GM10248 (cell line): ENCODE data around the gene AMOTL1.

Experiments
- CTCF ChIA-PET: fragments of 300-600 bp; sonication (Branson Sonifier 250); formaldehyde crosslinking; extraction: SDS; loops from one replicate; lab custom pipeline; 2021; ENCODE audit warnings: antibody characterized with exemption; lab: Yijun Ruan, JAX
- POLR2A ChIA-PET: fragments of 350-650 bp; sonication (Branson Sonifier 250); formaldehyde crosslinking; extraction: SDS; loops from one replicate; lab custom pipeline; 2020; ENCODE audit warnings: antibody characterized with exemption; lab: Yijun Ruan, JAX
- DNase-seq: peaks from one replicate; pipeline ENCODE4 v3.0.0; 2012; ENCODE audit errors: extremely low spot score
- TF ChIP-seq, protein P1 (sequence below): IDR thresholded peaks from 2 replicates; pipeline ENCODE4 v1.5.1; 2012; ENCODE audit warnings: mild to moderate bottlenecking, low read depth; ENCODE audit errors: extremely low read depth, missing control alignments, control extremely low read depth

The AMOTL1 gene

DNA sequence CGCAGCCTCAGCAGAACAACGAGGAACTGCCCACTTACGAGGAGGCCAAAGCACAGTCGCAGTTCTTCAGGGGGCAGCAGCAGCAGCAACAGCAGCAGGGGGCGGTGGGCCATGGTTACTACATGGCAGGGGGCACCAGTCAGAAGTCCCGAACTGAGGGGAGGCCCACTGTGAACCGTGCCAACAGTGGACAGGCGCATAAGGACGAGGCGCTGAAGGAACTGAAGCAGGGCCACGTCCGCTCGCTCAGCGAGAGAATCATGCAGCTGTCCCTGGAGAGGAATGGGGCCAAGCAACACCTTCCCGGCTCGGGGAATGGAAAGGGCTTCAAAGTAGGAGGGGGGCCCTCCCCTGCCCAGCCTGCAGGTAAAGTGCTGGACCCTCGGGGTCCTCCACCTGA is 31.6 kb downstream of the AMOTL1 start:
- POLR2A ChIA-PET, result no interaction called here
- TF ChIP-seq, protein P1, sequence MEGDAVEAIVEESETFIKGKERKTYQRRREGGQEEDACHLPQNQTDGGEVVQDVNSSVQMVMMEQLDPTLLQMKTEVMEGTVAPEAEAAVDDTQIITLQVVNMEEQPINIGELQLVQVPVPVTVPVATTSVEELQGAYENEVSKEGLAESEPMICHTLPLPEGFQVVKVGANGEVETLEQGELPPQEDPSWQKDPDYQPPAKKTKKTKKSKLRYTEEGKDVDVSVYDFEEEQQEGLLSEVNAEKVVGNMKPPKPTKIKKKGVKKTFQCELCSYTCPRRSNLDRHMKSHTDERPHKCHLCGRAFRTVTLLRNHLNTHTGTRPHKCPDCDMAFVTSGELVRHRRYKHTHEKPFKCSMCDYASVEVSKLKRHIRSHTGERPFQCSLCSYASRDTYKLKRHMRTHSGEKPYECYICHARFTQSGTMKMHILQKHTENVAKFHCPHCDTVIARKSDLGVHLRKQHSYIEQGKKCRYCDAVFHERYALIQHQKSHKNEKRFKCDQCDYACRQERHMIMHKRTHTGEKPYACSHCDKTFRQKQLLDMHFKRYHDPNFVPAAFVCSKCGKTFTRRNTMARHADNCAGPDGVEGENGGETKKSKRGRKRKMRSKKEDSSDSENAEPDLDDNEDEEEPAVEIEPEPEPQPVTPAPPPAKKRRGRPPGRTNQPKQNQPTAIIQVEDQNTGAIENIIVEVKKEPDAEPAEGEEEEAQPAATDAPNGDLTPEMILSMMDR, result no peak
- no peak for DNase-seq
- CTCF ChIA-PET, result no interaction called here

DNA sequence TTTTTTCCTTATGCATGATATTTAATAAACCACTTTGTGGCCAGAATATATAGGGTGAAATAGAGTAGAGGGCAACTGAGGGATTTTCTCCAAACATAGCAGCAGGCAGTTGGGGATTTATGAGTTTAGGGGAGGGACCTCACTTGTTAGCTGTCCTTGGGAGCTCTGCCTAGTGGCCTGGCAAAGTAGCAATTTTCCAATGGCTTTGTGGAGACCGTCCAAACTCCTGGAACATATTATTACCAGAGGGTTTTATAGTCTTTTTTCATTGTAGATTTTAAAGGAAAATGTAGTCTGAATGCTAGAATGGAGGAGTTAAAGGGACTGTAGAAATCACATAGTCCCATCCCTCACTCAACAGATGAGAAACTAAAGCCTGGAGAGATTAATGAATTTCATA is 32.3 kb downstream of the AMOTL1 start:
- ChIA-PET CTCF (no interaction called here), POLR2A (no interaction called here)
- TF ChIP-seq, protein P1, result no peak
- no peak for DNase-seq

DNA sequence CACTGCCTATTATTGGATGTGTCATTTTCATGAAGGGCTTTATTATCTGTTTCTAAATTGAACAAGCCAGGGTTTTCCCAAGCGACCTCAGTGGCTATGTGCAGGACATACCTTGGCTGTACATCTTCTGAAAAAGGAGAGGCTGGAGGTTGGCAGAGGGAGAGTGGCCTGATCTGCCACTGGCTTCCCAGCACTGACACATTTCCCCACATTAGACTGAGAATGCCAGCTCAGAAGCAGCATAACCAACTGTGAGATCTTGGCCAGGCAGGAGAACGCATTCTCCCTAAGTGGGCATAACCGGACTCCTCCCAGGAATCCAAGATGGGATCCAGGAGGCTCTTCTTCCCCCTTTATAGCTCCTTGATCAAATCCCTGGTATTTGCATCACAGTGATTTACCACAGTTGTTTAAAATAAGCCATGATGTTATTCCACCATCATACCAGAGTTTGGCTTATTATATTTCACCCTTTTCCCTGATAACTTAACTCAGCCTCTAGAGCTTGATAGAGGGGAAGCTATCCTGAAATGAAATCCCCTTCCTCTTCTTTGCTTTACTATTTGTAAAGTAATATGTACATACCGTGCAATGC is 33.8 kb downstream of the AMOTL1 start:
- DNase-seq, result no peak
- TF ChIP-seq, protein P1, result no peak
- CTCF ChIA-PET, result interaction anchor here (0.8 to 1.4 kb wide), 3 partner anchors 9 to 96 kb away, joined by 3 read pairs; no protein-coding TSS in a partner anchor
- POLR2A ChIA-PET, result no interaction called here

DNA sequence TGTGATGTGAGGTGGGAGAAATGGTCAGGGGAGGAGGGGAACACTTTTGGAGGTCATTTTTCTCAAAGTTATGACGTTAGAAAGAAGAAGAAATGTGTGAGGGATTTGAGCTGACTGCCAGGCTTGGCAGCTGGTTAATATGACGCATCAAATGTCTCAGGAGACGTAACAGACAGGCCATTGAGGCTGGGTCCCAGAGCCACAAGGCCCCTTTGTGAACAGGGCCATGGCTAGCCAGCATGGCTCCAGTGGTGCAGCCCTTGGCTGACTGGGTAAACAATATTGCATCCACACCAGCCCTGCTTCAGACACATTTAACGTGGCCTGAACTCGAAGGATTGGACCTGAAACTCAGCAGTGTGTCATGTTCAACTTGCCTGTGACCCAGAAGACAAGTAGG is 34.3 kb downstream of the AMOTL1 start:
- TF ChIP-seq, protein P1, result no peak
- ChIA-PET POLR2A (no interaction called here), CTCF (interaction anchor here (0.8 to 1.1 kb wide), 2 partner anchors 8 to 95 kb away, joined by 3 read pairs; no protein-coding TSS in a partner anchor)
- DNase-seq, result no peak

DNA sequence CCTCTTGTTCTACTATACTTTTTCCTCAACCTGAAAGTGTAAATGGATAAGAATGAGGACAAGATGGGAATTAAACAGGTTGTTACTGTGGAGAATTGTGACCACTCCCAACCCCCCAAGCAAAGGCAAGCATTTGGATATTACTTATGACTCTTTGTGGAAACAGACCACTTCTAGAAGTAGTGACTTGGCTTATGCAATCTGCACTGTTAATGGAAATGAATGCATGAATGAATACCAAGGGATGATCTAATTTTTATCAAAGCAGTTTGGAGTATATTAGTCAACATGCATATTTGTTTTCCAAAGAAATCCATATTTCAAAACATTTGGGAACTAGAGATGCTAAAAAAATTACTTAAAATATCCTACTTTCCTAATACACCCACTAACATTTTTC is 35.3 kb downstream of the AMOTL1 start:
- TF ChIP-seq, protein P1, result no peak
- POLR2A ChIA-PET, result no interaction called here
- CTCF ChIA-PET, result no interaction called here
- no peak for DNase-seq

DNA sequence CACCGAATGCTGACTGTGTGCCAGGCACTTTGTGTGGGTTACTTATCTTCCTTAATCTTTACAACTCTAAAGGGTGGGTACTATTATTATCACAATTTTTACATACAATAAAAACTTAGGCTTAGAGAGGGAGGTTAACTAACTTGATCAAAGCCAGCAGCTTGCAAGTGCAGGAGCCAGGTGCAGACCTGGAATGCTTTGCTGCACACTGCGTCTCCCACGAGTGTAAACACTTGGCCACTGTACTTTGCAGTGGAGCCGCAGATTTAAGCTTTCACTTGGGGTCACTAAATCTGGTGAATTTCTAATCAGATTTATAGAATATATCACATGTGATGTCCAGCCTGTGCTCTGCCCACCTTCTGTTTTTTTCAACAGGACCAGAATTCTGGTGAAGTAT is 36.7 kb downstream of the AMOTL1 start:
- ChIA-PET POLR2A (no interaction called here), CTCF (no interaction called here)
- DNase-seq, result no peak
- TF ChIP-seq, protein P1, result no peak
